SK-N-SH treated with all-trans-retinoic acid at 6 μM for 48 hours (cell line): Measurements from ENCODE around the gene NFATC4.

Experiments
- ATAC-seq: fragments of 200-7000 bp; cut with Tn5 transposase; 3 replicates; pipeline ENCODE4 v1.9.1; 2020; ENCODE audit warnings: mild to moderate bottlenecking, moderate library complexity
- ARNTL ChIP-seq: fragments of 450-650 bp; formaldehyde crosslinking; IDR thresholded peaks from 2 replicates; pipeline ENCODE4 v1.5.0; 2020; ENCODE audit warnings: low read depth, mild to moderate bottlenecking, moderate library complexity, borderline replicate concordance
- BACH2 ChIP-seq: fragments of 250-450 bp; sonication (Bioruptor Pico); IDR thresholded peaks from 2 replicates; pipeline ENCODE4 v1.9.0; 2021; ENCODE audit warnings: mild to moderate bottlenecking, borderline replicate concordance
- CREB5 ChIP-seq: fragments of 250-450 bp; sonication (Bioruptor Pico); IDR thresholded peaks from 2 replicates; pipeline ENCODE4 v1.5.1; 2020; ENCODE audit warnings: low read depth, mild to moderate bottlenecking, moderate library complexity
- CSDC2 ChIP-seq: fragments of 250-450 bp; sonication (Bioruptor Pico); IDR thresholded peaks from 2 replicates; pipeline ENCODE4 v1.5.0; 2020; ENCODE audit warnings: mild to moderate bottlenecking, moderate library complexity
- CSRNP3 ChIP-seq: fragments of 250-450 bp; sonication (Bioruptor Pico); IDR thresholded peaks from 2 replicates; pipeline ENCODE4 v1.5.1; 2021; ENCODE audit warnings: mild to moderate bottlenecking, moderate library complexity
- ESRRG ChIP-seq: fragments of 250-450 bp; sonication (Bioruptor Pico); IDR thresholded peaks from 2 replicates; pipeline ENCODE4 v1.6.1; 2021; ENCODE audit warnings: mild to moderate bottlenecking
- GLIS3 ChIP-seq: fragments of 250-450 bp; sonication (Bioruptor Pico); IDR thresholded peaks from 2 replicates; pipeline ENCODE4 v1.5.0; 2020; ENCODE audit warnings: mild to moderate bottlenecking, moderate library complexity
- ISL1 ChIP-seq: fragments of 250-450 bp; sonication (Bioruptor Pico); IDR thresholded peaks from 2 replicates; pipeline ENCODE4 v2.1.2; 2022; ENCODE audit warnings: mild to moderate bottlenecking, moderate library complexity
- OSR1 ChIP-seq: fragments of 250-450 bp; sonication (Bioruptor Pico); IDR thresholded peaks from 2 replicates; pipeline ENCODE4 v1.8.0; 2022; ENCODE audit warnings: moderate library complexity, mild to moderate bottlenecking, inconsistent platforms
- PATZ1 ChIP-seq: fragments of 250-450 bp; sonication (Bioruptor Pico); IDR thresholded peaks from 2 replicates; pipeline ENCODE4 v1.8.0; 2020; ENCODE audit warnings: mild to moderate bottlenecking, moderate library complexity, borderline replicate concordance
- PPARA ChIP-seq: fragments of 250-450 bp; sonication (Bioruptor Pico); IDR thresholded peaks from 2 replicates; pipeline ENCODE4 v1.5.0; 2020; ENCODE audit warnings: mild to moderate bottlenecking, borderline replicate concordance
- SNAI2 ChIP-seq: fragments of 250-450 bp; sonication (Bioruptor Pico); IDR thresholded peaks from 2 replicates; pipeline ENCODE4 v1.5.0; 2020; ENCODE audit warnings: mild to moderate bottlenecking, moderate library complexity
- TOX ChIP-seq: fragments of 250-450 bp; sonication (Bioruptor Pico); IDR thresholded peaks from 2 replicates; pipeline ENCODE4 v1.8.0; 2021; ENCODE audit warnings: mild to moderate bottlenecking, moderate library complexity, borderline replicate concordance
- TSHZ2 ChIP-seq: fragments of 250-450 bp; sonication (Bioruptor Pico); IDR thresholded peaks from 2 replicates; pipeline ENCODE4 v1.5.0; 2020; ENCODE audit warnings: mild to moderate bottlenecking, moderate library complexity
- ZC3H10 ChIP-seq: fragments of 250-450 bp; sonication (Bioruptor Pico); IDR thresholded peaks from 2 replicates; pipeline ENCODE4 v1.5.1; 2021; ENCODE audit warnings: mild to moderate bottlenecking, moderate library complexity
- ZFP3 ChIP-seq: fragments of 250-450 bp; sonication (Bioruptor Pico); IDR thresholded peaks from 2 replicates; pipeline ENCODE4 v1.5.0; 2020; ENCODE audit warnings: mild to moderate bottlenecking, moderate library complexity
- ZFP30 ChIP-seq: fragments of 450-650 bp; formaldehyde crosslinking; IDR thresholded peaks from 2 replicates; pipeline ENCODE4 v1.5.0; 2022; ENCODE audit warnings: mild to moderate bottlenecking, moderate library complexity
- ZNF565 ChIP-seq: fragments of 450-650 bp; formaldehyde crosslinking; conservative IDR thresholded peaks from 2 replicates; pipeline ENCODE4 v1.5.0; 2020; ENCODE audit warnings: low read depth, mild to moderate bottlenecking, moderate library complexity
- ZNF70 ChIP-seq: fragments of 450-650 bp; formaldehyde crosslinking; IDR thresholded peaks from 2 replicates; pipeline ENCODE4 v1.5.0; 2020; ENCODE audit warnings: mild to moderate bottlenecking, moderate library complexity
- ZNF8 ChIP-seq: fragments of 450-650 bp; formaldehyde crosslinking; IDR thresholded peaks from 2 replicates; pipeline ENCODE4 v1.5.0; 2020; ENCODE audit warnings: mild to moderate bottlenecking, moderate library complexity

NFATC4 gene

GRCh38 chr14:24347134-24347533 is 20.9 kb upstream of the NFATC4 start (continued):
- TF ChIP-seq TOX (no peak), PATZ1 (CRISPR knock-in tag) (no peak), ESRRG (no peak), ZNF70 (CRISPR knock-in tag) (no peak), ARNTL (CRISPR knock-in tag) (no peak), ZC3H10 (CRISPR knock-in tag) (no peak)

- ATAC-seq = no peak
- TF ChIP-seq GLIS3 (CRISPR knock-in tag) (no peak), ZC3H10 (CRISPR knock-in tag) (no peak), CSRNP3 (CRISPR knock-in tag) (no peak), CSDC2 (CRISPR knock-in tag) (no peak), PATZ1 (CRISPR knock-in tag) (no peak), PPARA (CRISPR knock-in tag) (no peak), ISL1 (CRISPR knock-in tag) (no peak), CREB5 (CRISPR knock-in tag) (no peak), OSR1 (CRISPR knock-in tag) (no peak), ZFP30 (CRISPR knock-in tag) (no peak), ZFP3 (CRISPR knock-in tag) (no peak), ESRRG (no peak), SNAI2 (CRISPR knock-in tag) (no peak), ZNF565 (no peak), TOX (no peak), TSHZ2 (CRISPR knock-in tag) (no peak)
- TF ChIP-seq, all 23 proteins: peak for 0
These were observed 19.8 kb upstream of the NFATC4 start for GRCh38 chr14:24348186-24348585.

- no peak for TF ChIP-seq ZNF8 (CRISPR knock-in tag)
- TF ChIP-seq ARNTL (CRISPR knock-in tag) = no peak
- TF ChIP-seq CSRNP3 (CRISPR knock-in tag) = no peak
- no peak for TF ChIP-seq BACH2 (CRISPR knock-in tag)
- TF ChIP-seq ZC3H10 (CRISPR knock-in tag) = no peak
- no peak for TF ChIP-seq ZFP3 (CRISPR knock-in tag)
- no peak for TF ChIP-seq PATZ1 (CRISPR knock-in tag)
- no peak for TF ChIP-seq ESRRG
- no peak for ATAC-seq
These were observed 18.2 kb upstream of the NFATC4 start for GRCh38 chr14:24349742-24350141.
